ENCODE data around the gene PPM1H. TPM values are rescaled to one million over a fixed set of nuclear protein-coding genes. Genes with fewer than 3 reads are reported as not detected.

The PPM1H gene
- total and polyA plus RNA-seq, 2 donors (not counting 1 experiment from before 2014, with no cell fraction given), result 0.01 TPM; not detected in 1

DNA sequence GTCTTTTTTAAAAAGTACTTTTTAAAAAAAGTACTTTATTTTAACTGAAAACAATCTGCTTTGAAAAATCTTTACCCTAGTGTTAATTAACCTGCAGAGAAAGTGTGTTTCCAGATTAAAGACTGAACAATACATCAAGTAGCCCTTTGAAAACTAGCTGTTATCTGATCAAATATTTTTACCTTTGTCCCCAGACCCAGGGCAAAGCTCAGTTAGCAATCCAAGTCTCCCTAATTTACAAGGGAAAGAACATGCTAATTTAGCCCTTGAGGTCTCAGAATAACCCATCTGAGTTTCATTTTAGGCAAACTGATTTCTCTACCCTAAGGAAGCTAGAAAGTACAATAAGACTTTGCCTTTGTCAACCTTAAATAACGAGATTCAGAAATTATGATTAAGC is 91.2 kb downstream of the PPM1H start:
- no peak for ATAC-seq (ENCODE audit: low read depth)
- no peak for DNase-seq
- Histone ChIP-seq H3K4me2 (replicated peaks; ENCODE audit: low read depth, low read length, poor library complexity, severe bottlenecking) (no peak overlapping the region), H3K4me1 (ENCODE audit: control insufficient read depth in 2 of 2, insufficient read depth in 2 of 2, low read length in 2 of 2) (no peaks in the 10 kb centered on the region), H3K79me2 (ENCODE audit: control insufficient read depth, insufficient read depth, low read length) (no peaks in the 10 kb centered on the region), H4K20me1 (ENCODE audit: control insufficient read depth, insufficient read depth, low read length, poor library complexity, severe bottlenecking) (no peaks in the 10 kb centered on the region), H2AFZ (ENCODE audit: insufficient read depth, low read depth, low read length, poor library complexity, severe bottlenecking) (no peak overlapping the region), H3K27me3 (replicated peaks in 1 of 4; ENCODE audit: control extremely low read depth in 1 of 4, control insufficient read depth in 3 of 4, insufficient read depth in 4 of 4, low read length in 3 of 4) (no peaks in the 10 kb centered on the region), H3K9me3 (ENCODE audit: control extremely low read depth in 1 of 3, control insufficient read depth in 2 of 3, insufficient read depth in 1 of 3, low read length in 2 of 3) (peaks cover 0 to 2% (median 2%) of the 10 kb centered on the region in 3 donors), H3K9ac (ENCODE audit: low read length) (no peak overlapping the region), H3K36me3 (replicated peaks in 1 of 2; ENCODE audit: control extremely low read depth in 1 of 2, control insufficient read depth in 1 of 2, extremely low read depth in 1 of 2, insufficient read depth in 2 of 2, low read length in 1 of 2) (no peaks in the 10 kb centered on the region), H3K4me3 (ENCODE audit: control extremely low read depth in 1 of 5, extremely low read depth in 1 of 5, insufficient read depth in 1 of 5, low read depth in 2 of 5, low read length in 4 of 5) (no peak overlapping the region), H3K27ac (ENCODE audit: low read length in 2 of 2) (no peak overlapping the region)
- Mint-ChIP-seq H3K27ac (no peak overlapping the region), H3K9me3 (ENCODE audit: insufficient read depth) (no peaks in the 10 kb centered on the region), H3K4me3 (no peak overlapping the region), H3K4me1 (peaks cover 7% of the 10 kb centered on the region), H3K27me3 (peaks cover 4% of the 10 kb centered on the region)
- intact Hi-C loops (cut with micrococcal nuclease), result no loop called here
- TF ChIP-seq EZH2 (IDR thresholded peaks at IDR 0.05; ENCODE audit: borderline replicate concordance, insufficient read depth, low read depth, low read length, poor library complexity, severe bottlenecking), result no peak
- TF ChIP-seq, protein P1, sequence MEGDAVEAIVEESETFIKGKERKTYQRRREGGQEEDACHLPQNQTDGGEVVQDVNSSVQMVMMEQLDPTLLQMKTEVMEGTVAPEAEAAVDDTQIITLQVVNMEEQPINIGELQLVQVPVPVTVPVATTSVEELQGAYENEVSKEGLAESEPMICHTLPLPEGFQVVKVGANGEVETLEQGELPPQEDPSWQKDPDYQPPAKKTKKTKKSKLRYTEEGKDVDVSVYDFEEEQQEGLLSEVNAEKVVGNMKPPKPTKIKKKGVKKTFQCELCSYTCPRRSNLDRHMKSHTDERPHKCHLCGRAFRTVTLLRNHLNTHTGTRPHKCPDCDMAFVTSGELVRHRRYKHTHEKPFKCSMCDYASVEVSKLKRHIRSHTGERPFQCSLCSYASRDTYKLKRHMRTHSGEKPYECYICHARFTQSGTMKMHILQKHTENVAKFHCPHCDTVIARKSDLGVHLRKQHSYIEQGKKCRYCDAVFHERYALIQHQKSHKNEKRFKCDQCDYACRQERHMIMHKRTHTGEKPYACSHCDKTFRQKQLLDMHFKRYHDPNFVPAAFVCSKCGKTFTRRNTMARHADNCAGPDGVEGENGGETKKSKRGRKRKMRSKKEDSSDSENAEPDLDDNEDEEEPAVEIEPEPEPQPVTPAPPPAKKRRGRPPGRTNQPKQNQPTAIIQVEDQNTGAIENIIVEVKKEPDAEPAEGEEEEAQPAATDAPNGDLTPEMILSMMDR (IDR thresholded peaks at IDR 0.05), result no peak
- WGBS (ENCODE audit: insufficient coverage), result no CpG with 5 or more reads among the region's 1 CpG
- ChIA-PET POLR2A (no interaction called here), CTCF (no interaction called here)

DNA sequence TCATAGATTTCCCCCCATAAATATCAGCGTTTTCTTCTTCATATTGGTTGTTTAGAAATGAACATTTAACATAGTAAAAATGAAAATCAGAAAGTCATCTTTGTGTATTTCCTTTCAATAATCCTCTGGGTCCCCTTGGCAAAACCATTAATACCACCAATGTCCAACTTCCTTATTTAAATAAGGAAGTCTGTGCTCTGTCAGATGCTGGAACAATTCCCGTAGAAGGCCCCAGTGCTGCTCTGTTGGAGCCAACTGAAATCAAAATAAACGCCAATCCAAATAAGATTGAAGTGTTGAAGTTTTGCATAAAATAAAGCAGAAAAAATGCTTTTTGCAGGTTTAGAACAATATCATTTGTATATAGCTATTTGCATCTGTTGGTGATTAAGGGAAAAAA is 93.1 kb downstream of the PPM1H start:
- peaks cover 7% of the 10 kb centered on the region for H3K27me3 Mint-ChIP-seq
- no peaks in the 10 kb centered on the region for H3K4me1 ChIP-seq (ENCODE audit: control insufficient read depth in 2 of 2, insufficient read depth in 2 of 2, low read length in 2 of 2)
- no CpG with 5 or more reads among the region's 3 CpGs for WGBS (ENCODE audit: insufficient coverage)

More for the DNA sequence above, 93.1 kb downstream of the PPM1H start:
- intact Hi-C loops (cut with micrococcal nuclease), result no loop called here
- peaks cover 7% of the 10 kb centered on the region for H3K4me1 Mint-ChIP-seq
- ChIA-PET POLR2A (no interaction called here), CTCF (no interaction called here)
- Histone ChIP-seq H3K9me3 (ENCODE audit: control extremely low read depth in 1 of 3, control insufficient read depth in 2 of 3, insufficient read depth in 1 of 3, low read length in 2 of 3) (peaks cover 0 to 2% (median 0%) of the 10 kb centered on the region in 3 donors), H3K9ac (ENCODE audit: low read length) (no peak overlapping the region), H2AFZ (ENCODE audit: insufficient read depth, low read depth, low read length, poor library complexity, severe bottlenecking) (no peak overlapping the region), H3K4me2 (replicated peaks; ENCODE audit: low read depth, low read length, poor library complexity, severe bottlenecking) (no peak overlapping the region), H3K27ac (ENCODE audit: low read length in 2 of 2) (no peak overlapping the region), H3K4me3 (ENCODE audit: control extremely low read depth in 1 of 5, extremely low read depth in 1 of 5, insufficient read depth in 1 of 5, low read depth in 2 of 5, low read length in 4 of 5) (no peak overlapping the region), H3K36me3 (replicated peaks in 1 of 2; ENCODE audit: control extremely low read depth in 1 of 2, control insufficient read depth in 1 of 2, extremely low read depth in 1 of 2, insufficient read depth in 2 of 2, low read length in 1 of 2) (no peaks in the 10 kb centered on the region), H3K79me2 (ENCODE audit: control insufficient read depth, insufficient read depth, low read length) (no peaks in the 10 kb centered on the region), H4K20me1 (ENCODE audit: control insufficient read depth, insufficient read depth, low read length, poor library complexity, severe bottlenecking) (no peaks in the 10 kb centered on the region), H3K27me3 (replicated peaks in 1 of 4; ENCODE audit: control extremely low read depth in 1 of 4, control insufficient read depth in 3 of 4, insufficient read depth in 4 of 4, low read length in 3 of 4) (no peaks in the 10 kb centered on the region)
- H3K9me3 Mint-ChIP-seq (ENCODE audit: insufficient read depth), result no peaks in the 10 kb centered on the region
- H3K4me3 Mint-ChIP-seq, result no peak overlapping the region
- no peak for TF ChIP-seq EZH2 (IDR thresholded peaks at IDR 0.05; ENCODE audit: borderline replicate concordance, insufficient read depth, low read depth, low read length, poor library complexity, severe bottlenecking)
- TF ChIP-seq, protein P1 (IDR thresholded peaks at IDR 0.05), result no peak
- H3K27ac Mint-ChIP-seq, result no peak overlapping the region
- ATAC-seq (ENCODE audit: low read depth) (no peak), DNase-seq (no peak)

All from B cell (primary cell).